Measurements from ENCODE around the gene TGM4. TPM values are rescaled to one million over a fixed set of nuclear protein-coding genes. Genes with fewer than 3 reads are reported as not detected.

Gene TGM4
- total and polyA plus RNA-seq, 2 experiments from 2014 or later = 0.84 TPM; not detected in 1

DNA sequence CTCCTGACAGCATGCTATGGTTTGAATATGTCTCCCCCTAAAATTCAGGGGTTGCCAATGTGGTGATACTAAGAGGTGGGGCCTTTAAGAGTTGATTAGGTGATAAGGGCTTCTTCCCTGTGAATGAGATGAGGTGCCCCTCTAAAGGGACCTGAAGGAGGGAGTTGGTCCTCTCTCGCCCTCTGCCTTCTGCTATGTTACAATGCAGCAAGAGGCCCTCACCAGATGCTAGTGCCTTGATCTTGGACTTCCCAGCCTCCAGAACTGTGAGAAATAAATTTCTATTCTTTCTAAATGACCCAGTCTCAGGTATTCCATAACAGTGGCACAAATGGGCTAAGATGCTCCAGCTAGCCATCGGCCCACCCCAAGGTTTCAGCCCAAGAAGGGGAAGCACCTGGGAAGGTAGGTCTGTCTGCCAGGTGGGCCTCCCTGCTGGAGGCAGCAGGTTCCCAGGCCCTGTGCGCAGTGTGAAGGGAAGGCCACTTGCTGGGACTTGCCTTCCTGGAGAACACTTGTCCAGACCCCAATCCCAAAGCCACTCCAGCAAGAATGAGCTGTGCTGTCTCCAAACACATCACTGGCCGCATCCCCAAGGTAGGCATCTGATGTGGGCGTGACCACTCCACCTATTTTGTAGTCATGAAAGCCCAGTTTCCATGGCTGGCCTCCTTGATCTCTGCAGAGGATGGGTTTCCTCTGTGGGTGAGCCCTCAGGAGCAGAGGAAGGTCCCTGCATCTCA, 9.0 kb downstream of the TGM4 start:
- no peak overlapping the region for H3K4me3 ChIP-seq
- H3K9me3 ChIP-seq (ENCODE audit: low read depth) = no peaks in the 10 kb centered on the region
- no peak for DNase-seq (ENCODE audit: low read depth in 1 of 2, low spot score in 1 of 2)
- no peak for TF ChIP-seq CTCF (IDR thresholded peaks at IDR 0.05; ENCODE audit: low read depth, low read length)
- no peaks in the 10 kb centered on the region for H3K4me1 ChIP-seq (ENCODE audit: low read depth)
- H3K27me3 ChIP-seq = no peaks in the 10 kb centered on the region
- no peak overlapping the region for H3K27ac ChIP-seq
- H3K36me3 ChIP-seq = no peaks in the 10 kb centered on the region

- no peak for TF ChIP-seq CTCF (IDR thresholded peaks at IDR 0.05; ENCODE audit: low read depth, low read length)
- H3K4me3 ChIP-seq = no peak overlapping the region
- H3K4me1 ChIP-seq (ENCODE audit: low read depth) = no peaks in the 10 kb centered on the region
- DNase-seq (ENCODE audit: low read depth in 1 of 2, low spot score in 1 of 2) = peak in 1 of 2 donors; percentile 95
- H3K9me3 ChIP-seq (ENCODE audit: low read depth) = no peaks in the 10 kb centered on the region
- no peaks in the 10 kb centered on the region for H3K36me3 ChIP-seq
- no peaks in the 10 kb centered on the region for H3K27me3 ChIP-seq
- no peak overlapping the region for H3K27ac ChIP-seq
Observed at GRCh38 chr3:44883999-44884431, 9.6 kb downstream of the TGM4 start.

- H3K9me3 ChIP-seq (ENCODE audit: low read depth) = no peaks in the 10 kb centered on the region
- no peak overlapping the region for H3K27ac ChIP-seq
- no peaks in the 10 kb centered on the region for H3K4me1 ChIP-seq (ENCODE audit: low read depth)
- H3K27me3 ChIP-seq = no peaks in the 10 kb centered on the region
- H3K36me3 ChIP-seq = no peaks in the 10 kb centered on the region
- DNase-seq (ENCODE audit: low read depth in 1 of 2, low spot score in 1 of 2) = peak in 1 of 2 donors; percentile 93
- TF ChIP-seq CTCF (IDR thresholded peaks at IDR 0.05; ENCODE audit: low read depth, low read length) = no peak
- H3K4me3 ChIP-seq = no peak overlapping the region
Observed at GRCh38 chr3:44885618-44886017, 11.2 kb downstream of the TGM4 start.

DNA sequence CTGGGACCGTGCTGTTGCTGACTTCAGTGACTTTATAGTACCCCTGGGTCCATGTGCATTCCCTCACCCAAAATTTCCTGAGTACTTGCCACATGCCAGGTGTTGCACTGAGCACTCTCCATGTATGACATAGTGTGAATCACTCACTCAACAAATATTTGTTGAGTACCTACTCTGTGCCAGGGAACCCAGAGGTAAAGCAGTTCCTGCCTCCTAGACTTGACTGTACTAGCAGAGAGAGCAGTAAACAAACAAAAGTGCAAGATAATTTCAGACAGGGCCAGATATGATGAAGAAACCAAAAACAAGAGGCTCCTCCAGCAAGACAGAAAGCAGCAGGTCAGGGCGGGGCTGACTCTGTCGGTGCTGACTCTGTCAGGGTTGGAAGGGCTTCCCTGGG, 12.2 kb downstream of the TGM4 start:
- H3K4me3 ChIP-seq = no peak overlapping the region
- H3K9me3 ChIP-seq (ENCODE audit: low read depth) = no peaks in the 10 kb centered on the region
- H3K4me1 ChIP-seq (ENCODE audit: low read depth) = no peaks in the 10 kb centered on the region
- no peak for DNase-seq (ENCODE audit: low read depth in 1 of 2, low spot score in 1 of 2)
- no peaks in the 10 kb centered on the region for H3K36me3 ChIP-seq
- no peaks in the 10 kb centered on the region for H3K27me3 ChIP-seq
- H3K27ac ChIP-seq = no peak overlapping the region
- TF ChIP-seq CTCF (IDR thresholded peaks at IDR 0.05; ENCODE audit: low read depth, low read length) = no peak

GRCh38 chr3:44887101-44887500, 12.7 kb downstream of the TGM4 start:
- TF ChIP-seq CTCF (IDR thresholded peaks at IDR 0.05; ENCODE audit: low read depth, low read length) = no peak
- no peak for DNase-seq (ENCODE audit: low read depth in 1 of 2, low spot score in 1 of 2)

More at GRCh38 chr3:44887101-44887500, 12.7 kb downstream of the TGM4 start:
- no peaks in the 10 kb centered on the region for H3K4me1 ChIP-seq (ENCODE audit: low read depth)
- H3K27ac ChIP-seq = no peak overlapping the region
- H3K36me3 ChIP-seq = no peaks in the 10 kb centered on the region
- H3K4me3 ChIP-seq = no peak overlapping the region
- H3K9me3 ChIP-seq (ENCODE audit: low read depth) = no peaks in the 10 kb centered on the region
- no peaks in the 10 kb centered on the region for H3K27me3 ChIP-seq

Measured in cardiac muscle cell (in vitro differentiated cells and primary cell).